MCF 10A (cell line): ENCODE data around the gene CPA3. TPM values are rescaled to one million over a fixed set of nuclear protein-coding genes. Genes with fewer than 3 reads are reported as not detected.

Experiments
- BruUV-seq: library from RNA; stranded (reverse); fragments of 400-500 nt; replicated peaks from 2 replicates; lab custom pipeline; 2021; lab: Mats Ljungman, UMichigan
- CTCF ChIA-PET: fragments of 300-600 bp; sonication (Branson Sonifier 250); formaldehyde crosslinking; extraction: SDS; loops from one replicate; lab custom pipeline; 2021; ENCODE audit warnings: antibody characterized with exemption, inconsistent platforms; lab: Yijun Ruan, JAX
- POLR2A ChIA-PET: fragments of 300-600, 350-650 bp; sonication (Branson Sonifier 250); formaldehyde crosslinking; extraction: SDS; loops from one replicate; lab custom pipeline; 2020; ENCODE audit warnings: antibody characterized with exemption, inconsistent platforms; lab: Yijun Ruan, JAX
- DNase-seq: peaks from one replicate; pipeline ENCODE4 v3.0.0-alpha.2; 2018; ENCODE audit not compliant: unreplicated experiment
- H3K27ac Mint-ChIP-seq: one replicate; pipeline ENCODE4 v1.8.0; 2022; ENCODE audit warnings: mild to moderate bottlenecking, low read depth, mixed read lengths; ENCODE audit not compliant: unreplicated experiment
- H3K27me3 Mint-ChIP-seq: one replicate; pipeline ENCODE4 v1.8.0; 2022; ENCODE audit warnings: mixed read lengths; ENCODE audit not compliant: insufficient read depth, unreplicated experiment
- H3K36me3 Mint-ChIP-seq: one replicate; pipeline ENCODE4 v1.8.0; 2022; ENCODE audit warnings: mild to moderate bottlenecking, moderate library complexity, mixed read lengths; ENCODE audit not compliant: insufficient read depth, unreplicated experiment
- H3K4me1 Mint-ChIP-seq: one replicate; pipeline ENCODE4 v1.8.0; 2022; ENCODE audit warnings: mixed read lengths; ENCODE audit not compliant: insufficient read depth, unreplicated experiment
- H3K4me3 Mint-ChIP-seq: one replicate; pipeline ENCODE4 v1.8.0; 2022; ENCODE audit warnings: mild to moderate bottlenecking, moderate library complexity, mixed read lengths; ENCODE audit not compliant: unreplicated experiment
- H3K9me3 Mint-ChIP-seq: one replicate; pipeline ENCODE4 v1.8.0; 2022; ENCODE audit warnings: mixed read lengths; ENCODE audit not compliant: unreplicated experiment
- intact Hi-C: fragments of 100-400 bp; cut with micrococcal nuclease; formaldehyde crosslinking; loops from 2 replicates; pipeline ENCODE4 v1.14.1; 2022
- total RNA-seq: library from RNA; stranded (reverse); gene quantifications from 2 replicates; pipeline ENCODE4 v1.2.3, GENCODE V29; 2022
- TF ChIP-seq, protein P1 (sequence below): fragments of 200-600 bp; IDR thresholded peaks from one replicate; pipeline ENCODE4 v1.8.0; 2022; ENCODE audit warnings: antibody characterized with exemption, mild to moderate bottlenecking; ENCODE audit not compliant: unreplicated experiment

The CPA3 gene
- total RNA-seq, 1 experiment from 2014 or later, result not detected

- BruUV-seq, result no TSS peak
- POLR2A ChIA-PET, result no interaction called here
- H3K9me3 Mint-ChIP-seq, result no peaks in the 10 kb centered on the region
- no peak for DNase-seq
- TF ChIP-seq, protein P1, sequence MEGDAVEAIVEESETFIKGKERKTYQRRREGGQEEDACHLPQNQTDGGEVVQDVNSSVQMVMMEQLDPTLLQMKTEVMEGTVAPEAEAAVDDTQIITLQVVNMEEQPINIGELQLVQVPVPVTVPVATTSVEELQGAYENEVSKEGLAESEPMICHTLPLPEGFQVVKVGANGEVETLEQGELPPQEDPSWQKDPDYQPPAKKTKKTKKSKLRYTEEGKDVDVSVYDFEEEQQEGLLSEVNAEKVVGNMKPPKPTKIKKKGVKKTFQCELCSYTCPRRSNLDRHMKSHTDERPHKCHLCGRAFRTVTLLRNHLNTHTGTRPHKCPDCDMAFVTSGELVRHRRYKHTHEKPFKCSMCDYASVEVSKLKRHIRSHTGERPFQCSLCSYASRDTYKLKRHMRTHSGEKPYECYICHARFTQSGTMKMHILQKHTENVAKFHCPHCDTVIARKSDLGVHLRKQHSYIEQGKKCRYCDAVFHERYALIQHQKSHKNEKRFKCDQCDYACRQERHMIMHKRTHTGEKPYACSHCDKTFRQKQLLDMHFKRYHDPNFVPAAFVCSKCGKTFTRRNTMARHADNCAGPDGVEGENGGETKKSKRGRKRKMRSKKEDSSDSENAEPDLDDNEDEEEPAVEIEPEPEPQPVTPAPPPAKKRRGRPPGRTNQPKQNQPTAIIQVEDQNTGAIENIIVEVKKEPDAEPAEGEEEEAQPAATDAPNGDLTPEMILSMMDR, result no peak
- H3K4me3 Mint-ChIP-seq, result no peak within 1 kb of the TSS
- no peak within 1 kb of the TSS for H3K27ac Mint-ChIP-seq
- intact Hi-C loops, result no loop called here
- H3K4me1 Mint-ChIP-seq, result no peaks in the 10 kb centered on the region
- CTCF ChIA-PET, result interaction anchor here (1.2 kb wide), 1 partner anchor 34 kb away, joined by 3 read pairs; no protein-coding TSS in a partner anchor
- H3K27me3 Mint-ChIP-seq, result peaks cover 64% of the 10 kb centered on the region
- H3K36me3 Mint-ChIP-seq, result no peaks in the 10 kb centered on the region
Observed at GRCh38 chr3:148827585-148827984, 37.5 kb upstream of the CPA3 start, which contains the start of gene CPB1. CPB1 (plus strand) TSS chr3:148827811; CDS start chr3:148827824, 13 bp downstream.

GRCh38 chr3:148828136-148828690 lies 36.9 kb upstream of the CPA3 start:
- Mint-ChIP-seq H3K4me3 (no peak overlapping the region), H3K27me3 (peaks cover 70% of the 10 kb centered on the region), H3K27ac (no peak overlapping the region), H3K36me3 (no peaks in the 10 kb centered on the region), H3K4me1 (no peaks in the 10 kb centered on the region), H3K9me3 (no peaks in the 10 kb centered on the region)
- ChIA-PET CTCF (interaction anchor here (1.2 kb wide), 1 partner anchor 17 kb away, joined by 5 read pairs; no protein-coding TSS in a partner anchor), POLR2A (no interaction called here)
- no TSS peak for BruUV-seq
- TF ChIP-seq, protein P1, result no peak
- DNase-seq, result no peak
- intact Hi-C loops, result no loop called here

DNA sequence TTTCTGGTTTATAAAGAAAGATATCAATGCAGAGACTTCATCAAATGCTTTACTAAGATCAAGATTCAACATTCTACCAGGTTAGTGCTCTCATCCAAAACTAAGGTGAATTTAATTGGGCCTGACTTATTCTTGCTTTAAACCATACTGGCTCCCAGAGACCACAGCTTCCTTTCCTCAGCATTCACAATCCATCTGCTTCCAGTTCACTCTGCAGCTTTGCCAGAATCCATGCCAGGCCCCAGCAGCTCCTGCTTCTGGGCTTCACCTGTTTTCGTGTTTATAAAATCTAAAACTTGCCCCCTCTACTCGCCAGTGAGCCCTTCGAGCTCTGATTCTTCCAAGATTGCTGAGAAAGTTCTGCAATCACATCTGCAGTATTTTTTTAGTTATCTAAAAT lies 35.2 kb upstream of the CPA3 start:
- intact Hi-C loops, result no loop called here
- CTCF ChIA-PET, result no interaction called here
- no peaks in the 10 kb centered on the region for H3K36me3 Mint-ChIP-seq
- no peak overlapping the region for H3K27ac Mint-ChIP-seq
- BruUV-seq, result no TSS peak
- H3K27me3 Mint-ChIP-seq, result peaks cover 72% of the 10 kb centered on the region
- POLR2A ChIA-PET, result no interaction called here
- H3K4me3 Mint-ChIP-seq, result no peak overlapping the region
- TF ChIP-seq, protein P1, result no peak
- no peaks in the 10 kb centered on the region for H3K9me3 Mint-ChIP-seq
- no peak for DNase-seq
- no peaks in the 10 kb centered on the region for H3K4me1 Mint-ChIP-seq

DNA sequence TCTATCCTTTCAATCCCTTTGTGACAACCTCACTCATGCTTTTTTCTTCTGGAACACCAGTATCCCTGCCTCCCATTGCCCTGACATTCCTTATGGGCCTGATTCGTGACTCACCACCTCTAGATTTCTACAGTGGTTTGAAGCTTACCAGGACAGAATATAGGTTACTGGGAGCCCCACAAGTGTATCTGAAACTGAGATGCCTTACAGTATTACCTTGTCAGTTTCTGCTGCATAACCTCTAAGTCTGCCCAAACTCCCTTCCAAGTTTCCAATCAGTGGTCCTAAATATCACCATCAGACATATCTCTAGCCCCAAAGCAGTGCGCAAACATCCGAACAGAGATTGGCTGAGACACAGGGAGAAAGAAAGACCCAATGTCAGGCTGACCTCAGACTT lies 31.9 kb upstream of the CPA3 start:
- intact Hi-C loops, result no loop called here
- Mint-ChIP-seq H3K27me3 (peaks cover 81% of the 10 kb centered on the region), H3K4me1 (no peaks in the 10 kb centered on the region), H3K36me3 (no peaks in the 10 kb centered on the region), H3K4me3 (no peak overlapping the region), H3K9me3 (no peaks in the 10 kb centered on the region), H3K27ac (no peak overlapping the region)
- POLR2A ChIA-PET, result no interaction called here
- CTCF ChIA-PET, result interaction anchor here (0.6 kb wide), 1 partner anchor 453 kb away, joined by 4 read pairs; no protein-coding TSS in a partner anchor
- DNase-seq, result no peak
- TF ChIP-seq, protein P1, result no peak
- BruUV-seq, result no TSS peak
